Measurements from ENCODE around the gene RPS6KA2. TPM values are rescaled to one million over a fixed set of nuclear protein-coding genes. Genes with fewer than 3 reads are reported as not detected.
"Not testable (repeated sequence)": the region's sequence is repeated elsewhere in the genome, so short reads cannot be mapped to it uniquely, and the experiment has no call there.

The RPS6KA2 gene
- total RNA-seq, 3 donors from 2014 or later = 23.7 to 124 (median 56.4) TPM

- H3K4me1 ChIP-seq = no peaks in the 10 kb centered on the region
- no peak overlapping the region for H3K27ac ChIP-seq
- peaks cover 0 to 14% of the 10 kb centered on the region in 2 donors for H3K27me3 ChIP-seq
- intact Hi-C loops (cut with DNase I; ENCODE audit: low total_unique reads) = no loop called here
- H3K4me3 ChIP-seq = no peak overlapping the region
- TF ChIP-seq CTCF (IDR thresholded peaks at IDR 0.05) (no peak), POLR2AphosphoS5 (IDR thresholded peaks at IDR 0.05) (no peak), POLR2A (IDR thresholded peaks at IDR 0.05) (no peak)
- no peak for DNase-seq (ENCODE audit: low spot score in 2 of 2)
- H3K9me3 ChIP-seq = no peaks in the 10 kb centered on the region
- H3K36me3 ChIP-seq = no peaks in the 10 kb centered on the region
These were observed 232.8 kb downstream of the RPS6KA2 start for GRCh38 chr6:166394036-166394892.

DNA sequence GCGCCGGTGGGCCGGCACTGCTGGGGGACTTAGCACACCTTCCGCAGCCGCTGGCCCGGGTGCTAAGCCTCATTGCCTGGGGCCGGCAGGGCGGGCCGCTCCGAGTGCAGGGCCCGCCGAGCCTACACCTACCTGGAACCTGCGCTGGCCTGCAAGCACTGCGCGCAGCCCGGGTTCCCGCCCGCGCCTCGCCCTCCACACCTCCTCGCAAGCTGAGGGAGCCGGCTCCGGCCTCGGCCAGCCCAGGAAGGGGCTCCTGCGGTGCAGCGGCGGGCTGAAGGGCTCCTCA, 233.6 kb downstream of the RPS6KA2 start:
- Histone ChIP-seq H3K9me3 (no peaks in the 10 kb centered on the region), H3K36me3 (no peaks in the 10 kb centered on the region), H3K27ac (no peak overlapping the region), H3K27me3 (peaks cover 0 to 14% of the 10 kb centered on the region in 2 donors), H3K4me1 (no peaks in the 10 kb centered on the region), H3K4me3 (no peak overlapping the region)
- no peak for DNase-seq (ENCODE audit: low spot score in 2 of 2)
- no peak for TF ChIP-seq POLR2AphosphoS5 (IDR thresholded peaks at IDR 0.05)
- TF ChIP-seq CTCF (IDR thresholded peaks at IDR 0.05) = no peak
- no peak for TF ChIP-seq POLR2A (IDR thresholded peaks at IDR 0.05)
- intact Hi-C loops (cut with DNase I; ENCODE audit: low total_unique reads) = no loop called here

DNA sequence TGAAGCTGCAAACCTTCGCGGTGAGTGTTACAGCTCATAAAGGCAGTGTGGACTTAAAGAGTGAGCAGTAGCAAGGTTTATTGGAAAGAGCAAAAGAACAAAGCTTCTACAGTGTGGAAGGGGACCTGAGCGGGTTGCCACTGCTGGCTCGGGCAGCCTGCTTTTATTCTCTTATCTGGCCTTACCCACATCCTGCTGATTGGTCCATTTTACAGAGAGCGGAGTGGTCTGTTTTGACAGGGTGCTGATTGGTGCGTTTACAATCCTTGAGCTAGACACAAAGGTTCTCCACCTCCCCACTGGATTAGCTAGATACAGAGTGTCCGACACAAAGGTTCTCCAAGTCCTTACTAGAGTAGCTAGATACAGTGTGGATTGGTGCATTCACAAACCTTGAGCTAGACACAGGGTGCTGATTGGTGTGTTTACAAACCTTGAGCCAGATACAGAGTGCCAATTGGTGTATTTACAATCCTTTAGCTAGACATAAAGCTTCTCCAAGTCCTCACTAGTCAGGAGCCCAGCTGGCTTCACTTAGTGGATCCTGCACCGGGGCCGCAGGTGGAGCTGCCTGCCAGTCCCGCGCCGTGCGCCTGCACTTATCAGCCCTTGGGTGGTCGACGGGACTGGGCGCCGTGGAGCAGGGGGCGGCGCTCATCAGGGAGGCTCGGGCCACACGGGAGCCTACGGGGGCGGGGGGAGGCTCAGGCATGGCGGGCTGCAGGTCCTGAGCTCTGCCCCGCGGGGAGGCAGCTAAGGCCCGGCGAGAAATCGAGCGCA, 234.1 kb downstream of the RPS6KA2 start:
- intact Hi-C loops (cut with DNase I; ENCODE audit: low total_unique reads); H3K4me1 ChIP-seq; DNase-seq (ENCODE audit: low spot score in 2 of 2); H3K27ac ChIP-seq; H3K36me3 ChIP-seq; H3K9me3 ChIP-seq; H3K4me3 ChIP-seq: not testable (repeated sequence)
- H3K27me3 ChIP-seq = peaks cover 0 to 14% of the 10 kb centered on the region in 2 donors

DNA sequence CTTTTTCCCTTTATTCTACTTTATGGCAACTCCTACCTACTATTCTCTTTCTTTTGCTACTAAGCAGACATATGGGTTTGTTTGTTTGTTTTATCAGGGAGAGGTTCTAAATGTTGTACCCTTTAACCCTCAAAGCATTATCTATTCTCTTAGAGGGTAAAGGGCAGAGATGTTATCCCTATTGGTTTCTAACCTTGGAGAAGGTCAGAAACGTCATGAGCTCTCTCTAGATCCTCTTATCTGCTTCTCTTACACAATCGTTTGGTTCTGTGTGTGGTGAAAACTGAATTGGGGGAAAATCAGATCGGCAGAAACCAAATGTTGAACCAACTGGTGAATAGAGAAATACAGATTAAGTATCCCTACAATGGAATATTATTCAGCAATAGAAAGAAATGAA, 237.9 kb downstream of the RPS6KA2 start:
- Histone ChIP-seq H3K27me3 (peaks cover 0 to 4% of the 10 kb centered on the region in 2 donors), H3K4me3 (no peak overlapping the region), H3K27ac (no peak overlapping the region), H3K4me1 (no peaks in the 10 kb centered on the region), H3K9me3 (no peaks in the 10 kb centered on the region), H3K36me3 (no peaks in the 10 kb centered on the region)
- DNase-seq (ENCODE audit: low spot score in 2 of 2) = no peak
- intact Hi-C loops (cut with DNase I; ENCODE audit: low total_unique reads) = no loop called here
- TF ChIP-seq POLR2A (IDR thresholded peaks at IDR 0.05) = no peak
- no peak for TF ChIP-seq POLR2AphosphoS5 (IDR thresholded peaks at IDR 0.05)
- no peak for TF ChIP-seq CTCF (IDR thresholded peaks at IDR 0.05)

DNA sequence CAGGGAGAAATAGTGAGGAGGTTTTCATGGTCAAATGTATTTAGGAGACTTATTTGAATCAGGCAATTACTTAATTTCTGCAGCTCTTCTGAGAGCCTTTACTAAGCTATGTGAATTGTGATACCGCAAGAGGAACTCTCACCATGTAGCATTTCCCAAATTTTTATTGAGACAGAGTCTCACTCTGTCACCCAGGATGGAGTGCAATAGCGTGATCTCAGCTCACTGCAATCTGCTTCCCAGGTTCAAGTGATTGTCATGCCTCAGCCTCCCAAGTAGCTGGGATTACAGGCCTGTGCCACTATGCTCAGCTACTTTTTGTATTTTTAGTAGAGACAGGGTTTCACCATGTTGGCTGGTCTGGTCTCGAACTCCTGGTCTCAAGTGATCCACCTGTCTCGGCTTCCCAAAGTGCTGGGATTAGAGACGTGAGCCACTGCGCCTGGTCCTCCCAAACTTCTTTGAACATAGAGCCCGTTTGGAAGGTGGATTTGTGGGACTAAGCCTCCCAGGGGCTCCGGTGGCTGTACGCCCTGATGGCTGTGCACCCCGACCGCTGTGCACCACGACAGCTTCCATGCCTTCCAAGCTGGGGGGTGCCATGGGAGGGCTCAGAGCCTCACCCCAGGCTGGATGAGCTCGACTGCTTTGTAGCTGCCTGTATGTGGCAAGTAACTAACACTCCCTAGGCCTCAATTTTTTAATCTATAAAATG, 238.6 kb downstream of the RPS6KA2 start:
- Histone ChIP-seq H3K9me3 (no peaks in the 10 kb centered on the region), H3K4me1 (no peaks in the 10 kb centered on the region), H3K27ac (peak overlapping the region in 1 of 2 donors; percentile 29), H3K27me3 (no peaks in the 10 kb centered on the region), H3K4me3 (no peak overlapping the region), H3K36me3 (no peaks in the 10 kb centered on the region)
- intact Hi-C loops (cut with DNase I; ENCODE audit: low total_unique reads) = no loop called here
- TF ChIP-seq CTCF (IDR thresholded peaks at IDR 0.05) (no peak), POLR2A (IDR thresholded peaks at IDR 0.05) (no peak), POLR2AphosphoS5 (IDR thresholded peaks at IDR 0.05) (no peak)
- no peak for DNase-seq (ENCODE audit: low spot score in 2 of 2)

All from breast epithelium (tissue), 4 donors.